H9 (cell line): ENCODE data around the gene DYRK2. TPM values are rescaled to one million over a fixed set of nuclear protein-coding genes. Genes with fewer than 3 reads are reported as not detected.

ENCODE experiments used
- DNase-seq: peaks from one replicate; pipeline ENCODE4 v3.0.0-alpha.2; 2017
- H2AFZ ChIP-seq: one replicate; pipeline ENCODE4 v1.6.1; 2013; ENCODE audit warnings: mild to moderate bottlenecking, low read length, control low read depth, moderate library complexity
- H2AK5ac ChIP-seq: 2 replicates; pipeline ENCODE4 v1.6.1; 2013; ENCODE audit warnings: low read length, control low read depth, mixed read lengths; ENCODE audit not compliant: insufficient read length
- H2BK120ac ChIP-seq: one replicate; pipeline ENCODE4 v1.6.1; 2013; ENCODE audit warnings: low read depth, mild to moderate bottlenecking, low read length, control low read depth, inconsistent platforms; ENCODE audit not compliant: poor library complexity, severe bottlenecking
- H2BK12ac ChIP-seq: 2 replicates; pipeline ENCODE4 v1.6.1; 2013; ENCODE audit warnings: low read length, control low read depth, mixed read lengths, low read depth; ENCODE audit not compliant: insufficient read length
- H2BK15ac ChIP-seq: 2 replicates; pipeline ENCODE4 v1.6.1; 2013; ENCODE audit warnings: low read depth, low read length, control low read depth
- H2BK20ac ChIP-seq: one replicate; pipeline ENCODE4 v1.6.1; 2013; ENCODE audit warnings: low read depth, mild to moderate bottlenecking, low read length, control low read depth, inconsistent platforms; ENCODE audit not compliant: poor library complexity, severe bottlenecking
- H2BK5ac ChIP-seq: 2 replicates; pipeline ENCODE4 v1.6.1; 2013; ENCODE audit warnings: low read length, control low read depth, mixed read lengths; ENCODE audit not compliant: insufficient read length
- H3K14ac ChIP-seq: 2 replicates; pipeline ENCODE4 v1.6.1; 2013; ENCODE audit warnings: low read length, control low read depth; ENCODE audit not compliant: insufficient read depth
- H3K18ac ChIP-seq: 2 replicates; pipeline ENCODE4 v1.6.1; 2013; ENCODE audit warnings: low read depth, mild to moderate bottlenecking, mixed read lengths, low read length, control low read depth; ENCODE audit not compliant: insufficient read length
- H3K23ac ChIP-seq: 2 replicates; pipeline ENCODE4 v1.6.1; 2013; ENCODE audit warnings: low read length, control low read depth, mixed read lengths, low read depth; ENCODE audit not compliant: insufficient read length
- H3K23me2 ChIP-seq: 2 replicates; pipeline ENCODE4 v1.6.1; 2013; ENCODE audit warnings: low read depth, mild to moderate bottlenecking, mixed read lengths, low read length, control low read depth; ENCODE audit not compliant: insufficient read length, poor library complexity, severe bottlenecking
- H3K27ac ChIP-seq: 2 replicates; pipeline ENCODE4 v1.5.1; 2013; ENCODE audit warnings: low read length, control low read depth, mixed read lengths, low read depth; ENCODE audit not compliant: insufficient read length
- H3K27me3 ChIP-seq: 2 replicates; pipeline ENCODE4 v1.6.1; 2013; ENCODE audit warnings: low read length, control low read depth, inconsistent platforms; ENCODE audit not compliant: insufficient read depth
- H3K4ac ChIP-seq: 2 replicates; pipeline ENCODE4 v1.6.1; 2013; ENCODE audit warnings: low read depth, mild to moderate bottlenecking, control low read depth, inconsistent platforms, low read length, moderate library complexity
- H3K4me1 ChIP-seq: 2 replicates; pipeline ENCODE4 v1.6.1; 2013; ENCODE audit warnings: low read length, control low read depth, inconsistent platforms; ENCODE audit not compliant: insufficient read depth
- H3K4me2 ChIP-seq: 2 replicates; pipeline ENCODE4 v1.6.1; 2013; ENCODE audit warnings: low read length, control low read depth, mixed read lengths; ENCODE audit not compliant: insufficient read length, insufficient read depth
- H3K56ac ChIP-seq: 2 replicates; pipeline ENCODE4 v1.6.1; 2013; ENCODE audit warnings: low read depth, mild to moderate bottlenecking, mixed read lengths, low read length, control low read depth; ENCODE audit not compliant: insufficient read length
- H3K79me1 ChIP-seq: 2 replicates; pipeline ENCODE4 v1.6.1; 2013; ENCODE audit warnings: low read depth, mild to moderate bottlenecking, moderate library complexity, low read length, control low read depth, inconsistent platforms; ENCODE audit not compliant: insufficient read depth, poor library complexity, severe bottlenecking
- H3K79me2 ChIP-seq: 2 replicates; pipeline ENCODE4 v1.6.1; 2013; ENCODE audit warnings: low read length, control low read depth, inconsistent platforms; ENCODE audit not compliant: insufficient read depth
- H3K9ac ChIP-seq: 2 replicates; pipeline ENCODE4 v1.6.1; 2013; ENCODE audit warnings: low read length, control low read depth, mixed read lengths; ENCODE audit not compliant: insufficient read length; ENCODE audit errors: extremely low read depth
- H3K9me3 ChIP-seq: one replicate; pipeline ENCODE4 v1.6.1; 2013; ENCODE audit warnings: low read depth, low read length, inconsistent platforms; ENCODE audit not compliant: control insufficient read depth
- H3T11ph ChIP-seq: one replicate; pipeline ENCODE4 v1.6.1; 2013; ENCODE audit warnings: mild to moderate bottlenecking, low read length, control low read depth, inconsistent platforms
- H4K20me1 ChIP-seq: one replicate; pipeline ENCODE4 v1.6.1; 2013; ENCODE audit not compliant: control insufficient read depth, insufficient read length, insufficient read depth
- H4K5ac ChIP-seq: 2 replicates; pipeline ENCODE4 v1.6.1; 2013; ENCODE audit warnings: low read depth, mild to moderate bottlenecking, mixed read lengths, low read length, control low read depth; ENCODE audit not compliant: insufficient read length
- H4K8ac ChIP-seq: replicated peaks from 2 replicates; pipeline ENCODE4 v1.6.1; 2013; ENCODE audit warnings: low read length, control low read depth, mixed read lengths, low read depth; ENCODE audit not compliant: insufficient read length
- H4K91ac ChIP-seq: 2 replicates; pipeline ENCODE4 v1.6.1; 2013; ENCODE audit warnings: low read depth, mild to moderate bottlenecking, moderate library complexity, mixed read lengths, low read length, control low read depth; ENCODE audit not compliant: insufficient read length
- H3K27ac Mint-ChIP-seq, 3 experiments: 2 replicates in 2 of 3; 3 replicates in 1 of 3; pipeline ENCODE4 v1.8.0; 2020 to 2021; ENCODE audit warnings: mixed read lengths in 3 of 3, mild to moderate bottlenecking in 1 of 3, moderate library complexity in 1 of 3
- H3K27me3 Mint-ChIP-seq: 2 replicates; pipeline ENCODE4 v1.8.0; 2021; ENCODE audit warnings: low read depth, mild to moderate bottlenecking, moderate library complexity, mixed read lengths
- H3K36me3 Mint-ChIP-seq, 3 experiments: 2 replicates in 2 of 3; 3 replicates in 1 of 3; pipeline ENCODE4 v1.8.0; 2020 to 2021; ENCODE audit warnings: low read depth in 3 of 3, mixed read lengths in 3 of 3; ENCODE audit not compliant: insufficient read depth in 1 of 3
- H3K4me1 Mint-ChIP-seq, 2 experiments: 2 replicates each; pipeline ENCODE4 v1.8.0; 2020; ENCODE audit warnings: mixed read lengths in 2 of 2
- H3K4me3 Mint-ChIP-seq, 2 experiments: 2 replicates in 1 of 2; 3 replicates in 1 of 2; pipeline ENCODE4 v1.8.0; 2020 to 2021; ENCODE audit warnings: mild to moderate bottlenecking in 2 of 2, mixed read lengths in 2 of 2, moderate library complexity in 1 of 2
- H3K9me3 Mint-ChIP-seq, 2 experiments: 2 replicates in 1 of 2; 3 replicates in 1 of 2; pipeline ENCODE4 v1.8.0; 2020; ENCODE audit warnings: mild to moderate bottlenecking in 2 of 2, mixed read lengths in 2 of 2, moderate library complexity in 1 of 2
- CTCF ChIP-seq: fragments of 200-600 bp; sonication (generic); conservative IDR thresholded peaks from 3 replicates; pipeline ENCODE4 v1.8.0; 2021; ENCODE audit warnings: antibody characterized with exemption, mild to moderate bottlenecking
- WGBS: extraction: QIAGEN DNeasy Blood & Tissue Kit; methylation state at CpG from one replicate; pipeline ENCODE4 v1.1.7; 2013; ENCODE audit warnings: missing lambda C conversion rate, low lambda C conversion rate, mixed read lengths; ENCODE audit not compliant: insufficient read length; ENCODE audit errors: extremely low coverage; 5-methylcytosine and 5-hydroxymethylcytosine counted together
- total RNA-seq: library from RNA; stranded (reverse); gene quantifications from 2 replicates; pipeline ENCODE4 v1.2.1, GENCODE V29; 2021

DYRK2 gene
- total RNA-seq, 1 experiment from 2014 or later: 40.6 TPM

DNA sequence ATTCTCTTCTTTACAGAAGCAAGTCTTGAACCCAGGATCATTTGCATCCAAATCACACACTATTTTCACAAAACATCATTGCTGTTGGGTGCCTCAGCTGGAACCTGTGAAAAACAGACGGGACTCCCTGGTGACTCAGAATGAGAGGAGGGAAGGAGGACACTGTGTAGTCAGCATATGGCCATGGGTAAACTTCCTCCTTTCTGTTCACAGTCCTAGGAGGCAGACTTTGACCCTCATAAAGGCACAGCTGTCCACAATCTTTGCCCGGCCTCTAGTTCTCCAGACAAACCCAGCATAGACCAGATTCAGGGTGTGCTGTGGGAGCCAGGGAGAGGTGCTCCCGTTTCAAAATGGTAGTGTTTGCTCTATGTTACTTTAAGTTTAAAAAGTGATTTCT, 62.0 kb downstream of the DYRK2 start:
- Histone ChIP-seq H4K5ac (no peak overlapping the region), H2AK5ac (no peak overlapping the region), H3K4me2 (no peak overlapping the region), H3K18ac (no peak overlapping the region), H3T11ph (no peak overlapping the region), H3K23ac (no peak overlapping the region), H2BK12ac (no peak overlapping the region), H4K8ac (no peak overlapping the region), H2AFZ (no peak overlapping the region), H3K56ac (no peak overlapping the region), H2BK120ac (no peak overlapping the region), H3K9me3 (no peaks in the 10 kb centered on the region), H4K20me1 (no peaks in the 10 kb centered on the region), H2BK15ac (no peak overlapping the region), H3K14ac (no peak overlapping the region), H3K27me3 (0 out of 2 replicates have a peak, but pooled peaks cover 2% of the 10 kb centered on the region), H3K4me1 (no peaks in the 10 kb centered on the region; the same call in 1 of the 2 replicates), H3K4ac (no peak overlapping the region), H4K91ac (no peak overlapping the region), H3K79me1 (no peaks in the 10 kb centered on the region), H3K23me2 (no peaks in the 10 kb centered on the region), H2BK20ac (no peak overlapping the region), H3K9ac (no peak overlapping the region), H2BK5ac (no peak overlapping the region), H3K79me2 (no peaks in the 10 kb centered on the region), H3K27ac (no peak overlapping the region)
- Mint-ChIP-seq H3K27me3 (no peaks in the 10 kb centered on the region), H3K36me3 (peaks cover 0 to 2% (median 0%) of the 10 kb centered on the region in 3 experiments; a peak in 2 of 7 replicates), H3K4me1 (peaks cover 20 to 26% of the 10 kb centered on the region in 2 experiments), H3K9me3 (peaks cover 0 to 3% of the 10 kb centered on the region in 2 experiments; a peak in 1 of 5 replicates), H3K27ac (no peak overlapping the region), H3K4me3 (no peak overlapping the region)
- no CpG with 5 or more reads among the region's 3 CpGs for WGBS
- no peak for DNase-seq
- no peak for TF ChIP-seq CTCF
